Measurements from ENCODE around the gene UBN1.

UBN1 gene

DNA sequence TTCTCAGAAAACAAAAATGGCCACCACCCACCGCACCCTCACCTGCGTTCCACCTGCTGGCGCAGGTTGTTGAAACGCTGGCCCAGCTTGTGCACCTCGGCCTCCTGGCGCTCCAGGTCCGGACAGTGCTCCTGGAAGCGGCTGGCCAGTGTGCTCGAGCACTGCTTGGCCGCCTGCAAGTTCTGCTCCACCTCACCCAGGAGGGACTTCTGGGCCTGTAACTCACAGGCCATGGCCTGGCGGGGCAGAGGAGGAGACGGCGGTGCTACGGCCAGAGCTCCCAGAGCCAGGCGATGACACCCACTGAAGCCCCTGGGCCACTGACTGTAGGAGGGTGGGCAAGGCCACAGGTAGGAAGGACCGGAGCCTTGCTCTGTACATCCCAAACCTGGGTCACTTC lies 43.4 kb downstream of the UBN1 start:
- H2BK120ac ChIP-seq (ENCODE audit: low read depth, low read length), result no peak overlapping the region
- H3K9ac ChIP-seq (ENCODE audit: low read length), result no peak overlapping the region
- no peak overlapping the region for H3K27ac ChIP-seq (ENCODE audit: low read depth, low read length)
- no peaks in the 10 kb centered on the region for H3K27me3 ChIP-seq (ENCODE audit: insufficient read depth, low read length, poor library complexity)
- no CpG with 5 or more reads among the region's 16 CpGs for WGBS (ENCODE audit: extremely low coverage, insufficient coverage, low lambda C conversion rate)
- H3K4me2 ChIP-seq (ENCODE audit: low read length), result no peak overlapping the region
- H2BK5ac ChIP-seq (ENCODE audit: low read length), result no peak overlapping the region
- no peaks in the 10 kb centered on the region for H3K79me2 ChIP-seq (ENCODE audit: control insufficient read depth, insufficient read depth, low read length)
- no peak overlapping the region for H2BK15ac ChIP-seq (replicated peaks; ENCODE audit: low read depth)
- H3K23ac ChIP-seq (ENCODE audit: low read length), result no peak overlapping the region
- H3K18ac ChIP-seq (ENCODE audit: low read length), result no peak overlapping the region
- no peak overlapping the region for H4K8ac ChIP-seq (ENCODE audit: low read depth, low read length)
- no peak for DNase-seq
- H3K4me1 ChIP-seq (ENCODE audit: control insufficient read depth, low read depth, low read length), result no peaks in the 10 kb centered on the region
- H3K79me1 ChIP-seq (ENCODE audit: low read length), result no peaks in the 10 kb centered on the region
- H2AK5ac ChIP-seq (ENCODE audit: low read length), result no peak overlapping the region
- no peak overlapping the region for H3K4me3 ChIP-seq (ENCODE audit: low read length)
- H3K4ac ChIP-seq (ENCODE audit: low read depth, low read length), result no peak overlapping the region
- H3K56ac ChIP-seq (ENCODE audit: low read length), result no peak overlapping the region
- H3K36me3 ChIP-seq (ENCODE audit: control insufficient read depth, insufficient read depth, low read length), result peaks cover 2% of the 10 kb centered on the region
- no peak overlapping the region for H4K5ac ChIP-seq (ENCODE audit: low read length)

DNA sequence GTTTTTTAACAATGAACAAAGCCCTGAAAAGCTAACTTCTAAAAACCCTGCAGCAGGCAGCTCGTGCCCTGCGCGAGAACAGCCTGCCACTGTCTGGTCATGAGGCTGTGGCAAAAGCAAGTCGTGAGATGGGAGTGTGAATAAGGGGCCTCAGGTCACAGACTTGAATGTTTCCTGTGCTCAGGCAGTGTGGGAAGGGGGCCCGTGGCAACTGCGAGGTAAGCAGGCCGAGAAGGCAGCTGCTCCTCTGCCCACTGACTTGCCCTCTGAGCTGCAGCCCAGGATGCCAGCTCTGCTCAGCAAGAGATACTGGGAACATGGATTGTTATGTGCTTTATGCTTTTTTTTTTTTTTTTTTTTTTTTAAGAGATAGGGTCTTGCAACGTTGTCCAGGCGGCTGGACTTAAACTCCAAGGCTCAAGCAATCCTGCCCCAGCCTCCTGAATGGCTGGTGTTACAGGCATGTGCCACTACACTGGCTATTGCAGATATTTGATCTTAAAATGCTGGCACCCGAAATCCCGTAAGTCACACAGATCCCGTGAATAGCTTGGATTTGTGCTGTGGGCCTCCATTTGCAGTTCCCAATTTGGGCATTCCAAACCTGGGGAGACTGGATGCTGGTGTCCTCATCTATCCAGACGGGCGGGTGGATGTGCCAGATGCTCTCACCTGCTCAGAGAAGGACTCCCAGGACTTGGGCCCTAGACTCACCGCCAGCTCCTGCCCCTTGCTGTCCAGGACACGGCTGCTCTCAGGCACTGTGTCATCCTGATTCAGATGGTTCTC lies 44.0 kb downstream of the UBN1 start:
- no peak overlapping the region for H3K23ac ChIP-seq (ENCODE audit: low read length)
- WGBS (ENCODE audit: extremely low coverage, insufficient coverage, low lambda C conversion rate), result no CpG with 5 or more reads among the region's 16 CpGs
- no peak overlapping the region for H4K8ac ChIP-seq (ENCODE audit: low read depth, low read length)
- H2BK5ac ChIP-seq (ENCODE audit: low read length), result no peak overlapping the region
- H3K27ac ChIP-seq (ENCODE audit: low read depth, low read length), result no peak overlapping the region
- H3K27me3 ChIP-seq (ENCODE audit: insufficient read depth, low read length, poor library complexity), result no peaks in the 10 kb centered on the region
- no peak overlapping the region for H2BK120ac ChIP-seq (ENCODE audit: low read depth, low read length)
- no peaks in the 10 kb centered on the region for H3K79me2 ChIP-seq (ENCODE audit: control insufficient read depth, insufficient read depth, low read length)
- DNase-seq, result no peak
- no peak overlapping the region for H2BK15ac ChIP-seq (replicated peaks; ENCODE audit: low read depth)
- H3K4me2 ChIP-seq (ENCODE audit: low read length), result no peak overlapping the region
- H3K79me1 ChIP-seq (ENCODE audit: low read length), result no peaks in the 10 kb centered on the region
- H3K56ac ChIP-seq (ENCODE audit: low read length), result no peak overlapping the region
- no peak overlapping the region for H3K4ac ChIP-seq (ENCODE audit: low read depth, low read length)
- no peak overlapping the region for H3K18ac ChIP-seq (ENCODE audit: low read length)
- no peak overlapping the region for H3K9ac ChIP-seq (ENCODE audit: low read length)
- no peaks in the 10 kb centered on the region for H3K4me1 ChIP-seq (ENCODE audit: control insufficient read depth, low read depth, low read length)
- H3K36me3 ChIP-seq (ENCODE audit: control insufficient read depth, insufficient read depth, low read length), result peaks cover 2% of the 10 kb centered on the region
- H2AK5ac ChIP-seq (ENCODE audit: low read length), result no peak overlapping the region
- no peak overlapping the region for H3K4me3 ChIP-seq (ENCODE audit: low read length)
- H4K5ac ChIP-seq (ENCODE audit: low read length), result no peak overlapping the region

DNA sequence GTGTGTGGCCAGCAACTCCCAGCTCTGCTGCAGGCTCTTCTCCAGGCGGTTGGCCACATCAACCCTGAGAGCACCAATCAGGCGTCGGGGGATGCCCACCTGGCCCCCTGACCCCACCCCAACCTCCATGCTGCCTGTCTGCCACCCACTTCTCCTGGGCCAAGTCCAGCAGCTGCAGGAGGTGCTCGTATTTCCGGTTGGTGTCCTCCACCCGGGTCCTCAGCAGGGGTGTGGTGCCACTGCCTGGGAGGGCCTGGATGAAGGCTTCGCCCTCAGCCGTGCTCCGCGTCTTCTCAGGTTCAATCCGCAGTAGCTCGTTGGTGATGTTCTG lies 44.6 kb downstream of the UBN1 start:
- Histone ChIP-seq H3K4me2 (ENCODE audit: low read length) (no peak overlapping the region), H3K4me3 (ENCODE audit: low read length) (no peak overlapping the region), H3K9ac (ENCODE audit: low read length) (no peak overlapping the region), H2BK5ac (ENCODE audit: low read length) (no peak overlapping the region), H2AK5ac (ENCODE audit: low read length) (no peak overlapping the region), H4K5ac (ENCODE audit: low read length) (no peak overlapping the region), H3K4me1 (ENCODE audit: control insufficient read depth, low read depth, low read length) (no peaks in the 10 kb centered on the region), H3K23ac (ENCODE audit: low read length) (no peak overlapping the region), H3K79me2 (ENCODE audit: control insufficient read depth, insufficient read depth, low read length) (no peaks in the 10 kb centered on the region), H3K27me3 (ENCODE audit: insufficient read depth, low read length, poor library complexity) (no peaks in the 10 kb centered on the region), H3K4ac (ENCODE audit: low read depth, low read length) (no peak overlapping the region), H3K56ac (ENCODE audit: low read length) (no peak overlapping the region), H2BK120ac (ENCODE audit: low read depth, low read length) (no peak overlapping the region), H3K27ac (ENCODE audit: low read depth, low read length) (no peak overlapping the region), H4K8ac (ENCODE audit: low read depth, low read length) (no peak overlapping the region), H3K18ac (ENCODE audit: low read length) (no peak overlapping the region), H3K36me3 (ENCODE audit: control insufficient read depth, insufficient read depth, low read length) (peaks cover 2% of the 10 kb centered on the region), H2BK15ac (replicated peaks; ENCODE audit: low read depth) (no peak overlapping the region), H3K79me1 (ENCODE audit: low read length) (no peaks in the 10 kb centered on the region)
- WGBS (ENCODE audit: extremely low coverage, insufficient coverage, low lambda C conversion rate), result no CpG with 5 or more reads among the region's 12 CpGs
- no peak for DNase-seq

DNA sequence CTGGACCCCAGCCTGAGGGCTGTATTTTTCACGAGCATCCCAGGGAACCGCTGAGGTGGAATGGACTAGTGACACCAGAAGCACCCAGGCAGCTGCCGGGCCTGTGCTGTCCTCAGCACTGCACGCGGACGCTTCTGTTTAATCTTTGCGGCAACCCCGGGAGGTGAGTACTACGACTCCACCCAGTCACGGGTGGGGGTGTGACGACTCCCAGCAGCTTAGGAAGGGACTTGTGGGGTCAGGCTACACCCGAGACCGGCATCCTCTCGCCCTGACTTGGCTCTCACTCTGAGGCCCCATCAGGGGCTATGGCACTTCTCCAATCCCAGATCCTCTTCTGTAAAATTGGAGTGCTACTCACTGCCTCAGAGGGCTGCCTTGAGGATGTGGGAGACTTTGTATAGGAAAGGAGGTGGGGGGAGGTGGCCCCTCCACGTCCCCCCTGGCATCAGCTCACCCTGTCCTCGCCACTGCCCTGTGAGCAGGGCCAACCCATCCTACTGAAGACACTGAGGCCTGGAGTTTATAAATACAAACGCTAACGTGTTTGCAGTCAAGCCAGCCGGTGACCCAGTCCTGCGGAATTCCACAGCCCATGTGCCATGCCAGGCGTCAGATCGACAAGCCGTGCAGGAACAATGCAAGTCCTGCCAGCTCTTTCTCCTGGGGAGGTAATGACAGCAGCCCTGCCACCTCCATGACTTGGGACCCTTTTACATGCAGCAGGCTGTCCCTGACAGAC lies 45.3 kb downstream of the UBN1 start:
- whole genome bisulfite sequencing (ENCODE audit: extremely low coverage, insufficient coverage, low lambda C conversion rate), result no CpG with 5 or more reads among the region's 23 CpGs
- DNase-seq, result no peak
- no peak overlapping the region for H3K4me2 ChIP-seq (ENCODE audit: low read length)
- no peak overlapping the region for H3K4ac ChIP-seq (ENCODE audit: low read depth, low read length)
- H3K27me3 ChIP-seq (ENCODE audit: insufficient read depth, low read length, poor library complexity), result no peaks in the 10 kb centered on the region
- H3K56ac ChIP-seq (ENCODE audit: low read length), result no peak overlapping the region
- no peaks in the 10 kb centered on the region for H3K36me3 ChIP-seq (ENCODE audit: control insufficient read depth, insufficient read depth, low read length)
- no peak overlapping the region for H4K5ac ChIP-seq (ENCODE audit: low read length)
- no peak overlapping the region for H3K27ac ChIP-seq (ENCODE audit: low read depth, low read length)
- no peak overlapping the region for H2BK120ac ChIP-seq (ENCODE audit: low read depth, low read length)
- no peak overlapping the region for H2AK5ac ChIP-seq (ENCODE audit: low read length)
- H3K79me2 ChIP-seq (ENCODE audit: control insufficient read depth, insufficient read depth, low read length), result no peaks in the 10 kb centered on the region
- no peak overlapping the region for H3K18ac ChIP-seq (ENCODE audit: low read length)
- H3K4me3 ChIP-seq (ENCODE audit: low read length), result no peak overlapping the region
- no peak overlapping the region for H3K9ac ChIP-seq (ENCODE audit: low read length)
- no peaks in the 10 kb centered on the region for H3K79me1 ChIP-seq (ENCODE audit: low read length)
- no peak overlapping the region for H4K8ac ChIP-seq (ENCODE audit: low read depth, low read length)
- H2BK5ac ChIP-seq (ENCODE audit: low read length), result no peak overlapping the region
- no peak overlapping the region for H3K23ac ChIP-seq (ENCODE audit: low read length)
- no peaks in the 10 kb centered on the region for H3K4me1 ChIP-seq (ENCODE audit: control insufficient read depth, low read depth, low read length)
- H2BK15ac ChIP-seq (replicated peaks; ENCODE audit: low read depth), result no peak overlapping the region

DNA sequence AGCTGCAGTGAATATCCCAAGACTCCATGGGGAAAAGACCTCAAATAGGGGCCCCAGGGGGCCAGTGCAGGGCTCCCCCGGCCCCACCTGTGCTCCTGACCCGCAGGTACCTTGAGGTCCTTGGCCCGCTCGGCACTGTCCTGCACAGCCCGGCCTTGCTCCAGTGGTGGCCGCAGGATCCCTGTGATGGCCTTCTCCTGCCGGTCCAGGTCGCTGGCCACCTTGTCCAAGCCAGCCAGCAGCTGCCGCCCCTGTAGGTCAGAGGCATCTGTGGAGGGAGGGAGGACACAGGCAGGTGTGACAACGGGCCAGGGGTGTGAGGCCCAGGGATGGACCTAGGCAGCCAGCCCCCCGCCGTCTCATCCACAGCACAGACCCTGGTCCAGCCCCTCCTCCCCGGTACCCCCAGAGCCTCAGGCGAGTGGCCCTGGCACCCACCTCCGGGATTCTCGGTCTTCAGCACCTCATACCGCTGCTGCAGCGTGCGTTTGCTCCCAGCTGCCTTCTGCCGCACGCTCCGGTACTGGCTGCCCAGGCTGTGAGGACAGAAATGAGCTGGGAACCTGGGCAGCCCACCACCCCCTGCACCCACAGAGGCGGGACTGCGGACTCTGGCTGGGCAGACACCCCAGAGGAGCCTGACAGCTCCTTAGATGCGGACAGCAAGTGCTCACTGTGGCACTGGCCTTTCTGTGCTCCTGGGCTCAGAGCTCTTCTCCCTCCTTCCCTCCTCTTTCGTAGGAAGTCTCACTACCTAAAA lies 46.0 kb downstream of the UBN1 start:
- WGBS (ENCODE audit: extremely low coverage, insufficient coverage, low lambda C conversion rate), result no CpG with 5 or more reads among the region's 26 CpGs

More for the DNA sequence above, 46.0 kb downstream of the UBN1 start:
- Histone ChIP-seq H3K79me2 (ENCODE audit: control insufficient read depth, insufficient read depth, low read length) (no peaks in the 10 kb centered on the region), H3K79me1 (ENCODE audit: low read length) (no peaks in the 10 kb centered on the region), H3K4me2 (ENCODE audit: low read length) (no peak overlapping the region), H2BK5ac (ENCODE audit: low read length) (no peak overlapping the region), H3K23ac (ENCODE audit: low read length) (no peak overlapping the region), H3K56ac (ENCODE audit: low read length) (no peak overlapping the region), H2AK5ac (ENCODE audit: low read length) (no peak overlapping the region), H3K27ac (ENCODE audit: low read depth, low read length) (no peak overlapping the region), H3K9ac (ENCODE audit: low read length) (no peak overlapping the region), H3K4ac (ENCODE audit: low read depth, low read length) (no peak overlapping the region), H3K27me3 (ENCODE audit: insufficient read depth, low read length, poor library complexity) (no peaks in the 10 kb centered on the region), H3K36me3 (ENCODE audit: control insufficient read depth, insufficient read depth, low read length) (no peaks in the 10 kb centered on the region), H2BK15ac (replicated peaks; ENCODE audit: low read depth) (no peak overlapping the region), H3K4me1 (ENCODE audit: control insufficient read depth, low read depth, low read length) (no peaks in the 10 kb centered on the region), H4K8ac (ENCODE audit: low read depth, low read length) (no peak overlapping the region), H4K5ac (ENCODE audit: low read length) (no peak overlapping the region), H2BK120ac (ENCODE audit: low read depth, low read length) (no peak overlapping the region), H3K4me3 (ENCODE audit: low read length) (no peak overlapping the region), H3K18ac (ENCODE audit: low read length) (no peak overlapping the region)
- DNase-seq, result no peak
